ENCODE data around the gene NFAT5.

DNA sequence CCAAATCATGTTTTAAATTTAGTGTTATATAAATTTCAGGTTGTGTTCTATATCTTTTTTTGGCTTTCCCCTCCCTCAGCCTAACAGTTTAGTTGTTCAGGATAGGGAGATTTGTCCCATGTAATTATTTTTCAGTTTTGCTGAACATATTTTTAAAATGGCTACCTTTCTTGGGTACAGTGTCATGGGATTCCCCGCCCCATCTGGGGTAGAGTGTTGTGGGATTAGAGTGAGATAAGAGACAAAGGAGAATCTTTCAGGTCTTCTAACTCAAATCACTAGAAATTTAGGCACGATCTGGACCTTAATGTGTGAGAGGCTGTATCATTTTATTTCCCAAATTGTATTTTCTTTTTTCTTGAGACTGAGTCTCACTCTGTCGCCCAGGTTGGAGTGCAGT is 24.8 kb downstream of the NFAT5 start:
- TF ChIP-seq, protein P1, sequence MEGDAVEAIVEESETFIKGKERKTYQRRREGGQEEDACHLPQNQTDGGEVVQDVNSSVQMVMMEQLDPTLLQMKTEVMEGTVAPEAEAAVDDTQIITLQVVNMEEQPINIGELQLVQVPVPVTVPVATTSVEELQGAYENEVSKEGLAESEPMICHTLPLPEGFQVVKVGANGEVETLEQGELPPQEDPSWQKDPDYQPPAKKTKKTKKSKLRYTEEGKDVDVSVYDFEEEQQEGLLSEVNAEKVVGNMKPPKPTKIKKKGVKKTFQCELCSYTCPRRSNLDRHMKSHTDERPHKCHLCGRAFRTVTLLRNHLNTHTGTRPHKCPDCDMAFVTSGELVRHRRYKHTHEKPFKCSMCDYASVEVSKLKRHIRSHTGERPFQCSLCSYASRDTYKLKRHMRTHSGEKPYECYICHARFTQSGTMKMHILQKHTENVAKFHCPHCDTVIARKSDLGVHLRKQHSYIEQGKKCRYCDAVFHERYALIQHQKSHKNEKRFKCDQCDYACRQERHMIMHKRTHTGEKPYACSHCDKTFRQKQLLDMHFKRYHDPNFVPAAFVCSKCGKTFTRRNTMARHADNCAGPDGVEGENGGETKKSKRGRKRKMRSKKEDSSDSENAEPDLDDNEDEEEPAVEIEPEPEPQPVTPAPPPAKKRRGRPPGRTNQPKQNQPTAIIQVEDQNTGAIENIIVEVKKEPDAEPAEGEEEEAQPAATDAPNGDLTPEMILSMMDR (IDR thresholded peaks at IDR 0.05): no peak
- no peak for TF ChIP-seq ZFX (IDR thresholded peaks at IDR 0.05; ENCODE audit: borderline replicate concordance)

Measured in 22Rv1 (cell line).